K562 (cell line): Measurements from ENCODE around the gene PHLPP2. TPM values are rescaled to one million over a fixed set of nuclear protein-coding genes. Genes with fewer than 3 reads are reported as not detected.

ENCODE experiments used
- ATAC-seq: fragments of 200-7000 bp; cut with Tn5 transposase; 3 replicates; pipeline ENCODE4 v1.9.1; 2020; ENCODE audit warnings: moderate library complexity
- BruUV-seq: library from RNA; stranded (reverse); fragments of 400-500 nt; replicated peaks from 2 replicates; lab custom pipeline; 2021; lab: Mats Ljungman, UMichigan
- CTCF ChIA-PET: fragments of 300-600 bp; formaldehyde crosslinking; extraction: SDS; loops from one replicate; lab custom pipeline; 2021; ENCODE audit warnings: low intra/inter-chr PET ratio; lab: Yijun Ruan, JAX
- POLR2A ChIA-PET: fragments of 300-600, 350-650 bp; sonication (Branson Sonifier 250); formaldehyde crosslinking; extraction: SDS; loops from one replicate; lab custom pipeline; 2021; ENCODE audit warnings: antibody characterized with exemption, inconsistent platforms; lab: Yijun Ruan, JAX
- DNase-seq, 4 experiments: peaks; one replicate each; pipeline versions ENCODE4 v3.0.0 to v3.0.0-alpha.2; 2011 to 2018; ENCODE audit warnings: low spot score in 3 of 4, mixed read lengths in 3 of 4; ENCODE audit errors: extremely low read depth in 1 of 4
- FAIRE-seq: peaks from 2 replicates; lab custom pipeline; 2011; peaks lifted over from hg19 to GRCh38; lab: Jason Lieb, UNC
- H2AFZ ChIP-seq: 2 replicates; pipeline ENCODE4 v1.6.0; 2011; ENCODE audit warnings: low read depth, low read length, control low read depth, inconsistent platforms
- H3K27ac ChIP-seq: fragments of 200-600 bp; 3 replicates; pipeline ENCODE4 v1.8.0; 2011; ENCODE audit warnings: low read depth, mild to moderate bottlenecking, control low read depth, inconsistent platforms, low read length, moderate library complexity, mixed read lengths; ENCODE audit errors: extremely low read depth
- H3K27me3 ChIP-seq, 2 experiments: fragments of 300-600 bp in 1 of 2; 2 replicates in 1 of 2; 3 replicates in 1 of 2; pipeline versions ENCODE4 v1.6.0 to v1.8.0; 2011; ENCODE audit warnings: inconsistent platforms in 2 of 2, low read length in 2 of 2, mild to moderate bottlenecking in 1 of 2, mixed read lengths in 1 of 2, moderate library complexity in 1 of 2; ENCODE audit not compliant: control insufficient read depth in 2 of 2, insufficient read depth in 2 of 2
- H3K36me3 ChIP-seq: fragments of 300-600 bp; 3 replicates; pipeline ENCODE4 v1.8.0; 2011; ENCODE audit warnings: mild to moderate bottlenecking, low read length, inconsistent platforms; ENCODE audit not compliant: control insufficient read depth, insufficient read depth
- H3K4me1 ChIP-seq, 2 experiments: fragments of 200-600 bp in 1 of 2; replicated peaks in 1 of 2; 2 replicates in 1 of 2; 3 replicates in 1 of 2; pipeline versions ENCODE4 v1.5.1 to v1.8.0; 2011; ENCODE audit warnings: inconsistent platforms in 2 of 2, low read length in 2 of 2, mild to moderate bottlenecking in 1 of 2, mixed read lengths in 1 of 2, moderate library complexity in 1 of 2; ENCODE audit not compliant: control insufficient read depth in 2 of 2, insufficient read depth in 2 of 2
- H3K4me2 ChIP-seq: 2 replicates; pipeline ENCODE4 v1.6.1; 2011; ENCODE audit warnings: low read length, control low read depth, inconsistent platforms, mixed read lengths; ENCODE audit not compliant: insufficient read depth
- H3K4me3 ChIP-seq: fragments of 200-600 bp; sonication (generic), shearing (Covaris generic); 2 replicates; pipeline ENCODE4 v1.5.1; 2016; ENCODE audit warnings: control low read depth, inconsistent platforms
- H3K79me2 ChIP-seq: fragments of 200-600 bp; 3 replicates; pipeline ENCODE4 v1.8.0; 2011; ENCODE audit warnings: low read length, inconsistent platforms; ENCODE audit not compliant: control insufficient read depth, insufficient read depth
- H3K9ac ChIP-seq, 2 experiments: 2 replicates each; pipeline versions ENCODE4 v1.6.0 to v1.6.1; 2011; ENCODE audit warnings: low read depth in 2 of 2, low read length in 2 of 2, control low read depth in 1 of 2, inconsistent platforms in 1 of 2, mild to moderate bottlenecking in 1 of 2, mixed read lengths in 1 of 2; ENCODE audit not compliant: insufficient read depth in 1 of 2
- H3K9me1 ChIP-seq: one replicate; pipeline ENCODE4 v1.6.0; 2011; ENCODE audit warnings: inconsistent platforms, mild to moderate bottlenecking, low read length, moderate library complexity; ENCODE audit not compliant: control insufficient read depth, insufficient read depth
- H3K9me3 ChIP-seq: replicated peaks from 2 replicates; pipeline ENCODE4 v1.5.1; 2011; ENCODE audit warnings: low read depth, low read length, inconsistent platforms; ENCODE audit not compliant: control insufficient read depth, insufficient read depth
- H4K20me1 ChIP-seq: replicated peaks from 2 replicates; pipeline ENCODE4 v1.6.1; 2011; ENCODE audit warnings: low read length, inconsistent platforms, mixed read lengths; ENCODE audit not compliant: control insufficient read depth, insufficient read depth
- WGBS: fragments of 100-300 bp; shearing (Covaris generic); methylation state at CpG from one replicate; pipeline ENCODE4 v1.1.6; 2016; ENCODE audit warnings: low coverage, mixed read lengths; ENCODE audit not compliant: insufficient coverage; ENCODE audit errors: missing lambda C conversion rate; 5-methylcytosine and 5-hydroxymethylcytosine counted together
- in situ Hi-C: fragments of 300-500 bp; cut with MboI; formaldehyde crosslinking; loops from 4 replicates; pipeline ENCODE4 v1.15.0; 2018; ENCODE audit warnings: inconsistent platforms, mixed read lengths
- intact Hi-C: fragments of 100-400 bp; cut with micrococcal nuclease; formaldehyde crosslinking; loops from 2 replicates; pipeline ENCODE4 v1.14.2; 2022
- polyA plus RNA-seq, 8 experiments: library from polyadenylated mRNA; depleted of rRNA in 4 of 8; stranded (reverse) in 5 of 8; unstranded in 3 of 8; fragments of >200 nt; fragmentation: Nextera tagmentation in 2 of 8; fragmentation: Illumina TruSeq in 1 of 8; extraction: Ambion mirVana in 2 of 8; extraction: Trizol in 1 of 8; gene quantifications; 2 replicates each; pipeline versions ENCODE4 v1.2.1 to v1.2.3, GENCODE V29; 2011 to 2014; ENCODE audit warnings: inconsistent platforms in 1 of 8, missing spikeins in 1 of 8
- total RNA-seq, 7 experiments: library from RNA; depleted of rRNA in 6 of 7; stranded (reverse); fragments of >200 nt in 6 of 7; fragmentation: Illumina TruSeq in 2 of 7; extraction: Trizol in 2 of 7; gene quantifications; 2 replicates each; pipeline versions ENCODE4 v1.2.1 to v1.2.3, GENCODE V29; 2011 to 2021; ENCODE audit warnings: low replicate concordance in 1 of 7
- TF ChIP-seq, protein P1 (sequence below): fragments of 250-450 bp; sonication (Bioruptor Pico); IDR thresholded peaks from 2 replicates; pipeline ENCODE4 v1.8.0; 2022; ENCODE audit warnings: moderate library complexity, mild to moderate bottlenecking, inconsistent platforms
- TF ChIP-seq, protein P2 (sequence below): sonication (generic); formaldehyde crosslinking; IDR thresholded peaks from 2 replicates; pipeline ENCODE4 v1.8.1; 2023; ENCODE audit warnings: mild to moderate bottlenecking, missing genetic modification reagents, moderate library complexity

Gene PHLPP2
- total and polyA plus RNA-seq, 9 of the 15 experiments (the other 6 are each of a cell fraction or from before 2014, with no cell fraction given) = 0.60 to 7.1 (median 2.6) TPM

DNA sequence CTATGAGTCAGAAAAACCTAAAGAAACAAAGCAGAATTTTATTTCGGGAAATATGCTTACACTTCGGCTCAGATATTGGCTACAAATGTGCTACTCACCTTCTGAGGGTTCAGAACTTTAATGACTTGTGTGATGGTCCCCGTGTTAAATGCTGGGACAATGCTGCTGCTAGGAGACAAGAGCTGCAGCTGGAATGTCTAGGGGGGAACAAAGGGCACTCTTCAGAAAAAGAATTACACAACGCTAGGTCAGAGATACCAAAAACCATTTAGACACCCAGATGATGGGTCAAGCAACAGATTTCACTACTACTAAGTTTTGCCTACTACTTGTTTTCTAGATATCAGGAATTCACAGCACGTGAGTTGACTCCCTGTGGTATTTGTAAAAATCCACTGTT, 10.0 kb upstream of the PHLPP2 start (continued):
- TF ChIP-seq, protein P1, sequence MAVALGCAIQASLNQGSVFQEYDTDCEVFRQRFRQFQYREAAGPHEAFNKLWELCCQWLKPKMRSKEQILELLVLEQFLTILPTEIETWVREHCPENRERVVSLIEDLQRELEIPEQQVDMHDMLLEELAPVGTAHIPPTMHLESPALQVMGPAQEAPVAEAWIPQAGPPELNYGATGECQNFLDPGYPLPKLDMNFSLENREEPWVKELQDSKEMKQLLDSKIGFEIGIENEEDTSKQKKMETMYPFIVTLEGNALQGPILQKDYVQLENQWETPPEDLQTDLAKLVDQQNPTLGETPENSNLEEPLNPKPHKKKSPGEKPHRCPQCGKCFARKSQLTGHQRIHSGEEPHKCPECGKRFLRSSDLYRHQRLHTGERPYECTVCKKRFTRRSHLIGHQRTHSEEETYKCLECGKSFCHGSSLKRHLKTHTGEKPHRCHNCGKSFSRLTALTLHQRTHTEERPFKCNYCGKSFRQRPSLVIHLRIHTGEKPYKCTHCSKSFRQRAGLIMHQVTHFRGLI (CRISPR knock-in tag) = no peak

DNA sequence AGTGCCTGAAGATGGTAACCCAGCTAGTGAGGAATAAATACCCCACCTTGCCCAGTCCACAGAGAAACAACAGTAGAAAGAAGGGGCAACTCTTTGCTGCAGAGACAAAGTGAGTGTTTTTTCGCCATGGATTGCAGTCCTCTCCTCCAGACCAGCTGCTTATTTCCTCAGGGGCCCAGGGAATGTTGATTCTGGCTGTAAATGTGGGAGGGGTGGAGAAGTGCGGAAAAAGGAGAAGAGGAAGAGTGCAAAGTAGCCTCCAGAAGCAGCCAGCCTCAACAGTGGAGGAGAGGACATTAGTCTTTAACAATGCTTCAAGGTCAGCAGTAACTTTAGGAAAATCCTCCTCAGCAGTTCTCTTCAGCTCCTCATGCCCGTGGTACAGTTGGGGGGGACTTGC, 8.1 kb upstream of the PHLPP2 start:
- TF ChIP-seq, protein P2, sequence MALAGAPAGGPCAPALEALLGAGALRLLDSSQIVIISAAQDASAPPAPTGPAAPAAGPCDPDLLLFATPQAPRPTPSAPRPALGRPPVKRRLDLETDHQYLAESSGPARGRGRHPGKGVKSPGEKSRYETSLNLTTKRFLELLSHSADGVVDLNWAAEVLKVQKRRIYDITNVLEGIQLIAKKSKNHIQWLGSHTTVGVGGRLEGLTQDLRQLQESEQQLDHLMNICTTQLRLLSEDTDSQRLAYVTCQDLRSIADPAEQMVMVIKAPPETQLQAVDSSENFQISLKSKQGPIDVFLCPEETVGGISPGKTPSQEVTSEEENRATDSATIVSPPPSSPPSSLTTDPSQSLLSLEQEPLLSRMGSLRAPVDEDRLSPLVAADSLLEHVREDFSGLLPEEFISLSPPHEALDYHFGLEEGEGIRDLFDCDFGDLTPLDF (CRISPR knock-in tag) = no peak
- POLR2A ChIA-PET = interaction anchor here (2.2 kb wide), 1 partner anchor 11 kb away, joined by 7 read pairs; no protein-coding TSS in a partner anchor
- FAIRE-seq = no peak

More for the DNA sequence above, 8.1 kb upstream of the PHLPP2 start:
- H3K4me1 ChIP-seq = peaks cover 7 to 8% of the 10 kb centered on the region in 2 experiments; a peak in 3 of 5 replicates
- no peak overlapping the region for H3K9ac ChIP-seq
- H3K27me3 ChIP-seq = no peaks in the 10 kb centered on the region
- DNase-seq (no peak), ATAC-seq (no peak)
- 83% methylated on average over 3 of the region's 3 CpGs for WGBS
- H3K27ac ChIP-seq = no peak overlapping the region
- CTCF ChIA-PET = no interaction called here
- H3K4me3 ChIP-seq = no peak overlapping the region
- no peaks in the 10 kb centered on the region for H3K9me1 ChIP-seq
- H3K36me3 ChIP-seq = peaks cover 58% of the 10 kb centered on the region
- no TSS peak for BruUV-seq
- in situ Hi-C loops = no loop called here
- no peaks in the 10 kb centered on the region for H3K9me3 ChIP-seq
- no peak overlapping the region for H2AFZ ChIP-seq
- intact Hi-C loops = no loop called here
- H3K79me2 ChIP-seq = no peaks in the 10 kb centered on the region
- H4K20me1 ChIP-seq = no peaks in the 10 kb centered on the region
- no peak overlapping the region for H3K4me2 ChIP-seq
